GM18519 (cell line): ENCODE data around the gene POLR2F.
"Not testable (repeated sequence)": the region's sequence is repeated elsewhere in the genome, so short reads cannot be mapped to it uniquely, and the experiment has no call there.

Experiments used
- ATAC-seq: cut with Tn5 transposase; IDR thresholded peaks from one replicate; pipeline ENCODE4 v1.9.1; 2021; ENCODE audit warnings: mild to moderate bottlenecking, moderate library complexity; ENCODE audit not compliant: unreplicated experiment, low FRiP score

POLR2F gene

DNA sequence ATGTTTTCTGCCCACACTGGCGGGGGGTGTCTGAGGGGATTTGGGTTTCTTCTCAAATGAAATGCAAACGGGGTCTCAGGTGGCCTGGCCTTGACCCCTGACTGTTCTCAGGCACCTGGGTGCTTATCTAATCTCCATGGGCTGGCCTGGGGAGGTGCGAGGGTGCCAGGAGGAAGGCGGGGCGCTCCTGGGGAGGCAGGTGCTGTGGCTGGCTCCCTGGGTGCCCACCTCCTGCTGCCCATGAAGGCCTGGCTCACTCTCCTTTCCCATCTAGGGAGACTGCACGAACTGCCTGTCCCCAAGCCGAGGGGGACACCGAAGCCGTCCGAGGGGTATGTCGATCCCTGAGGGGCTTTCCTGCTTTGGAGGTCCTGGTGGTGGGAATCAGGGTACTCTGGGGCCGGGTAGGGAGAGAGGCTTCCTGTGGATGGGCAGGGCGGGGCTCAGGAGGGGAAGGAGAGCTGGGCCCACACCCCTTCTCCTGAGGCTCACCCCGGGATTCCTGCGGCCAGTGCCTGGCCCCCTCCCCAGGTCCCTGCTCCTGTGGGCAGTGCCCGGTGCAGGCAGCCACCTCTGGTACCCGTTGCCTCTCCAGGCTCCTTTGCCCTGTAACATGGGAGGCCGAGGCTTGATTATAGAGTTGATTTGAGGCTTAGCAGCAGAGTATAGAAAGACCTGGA lies 29.0 kb upstream of the POLR2F start:
- no peak for ATAC-seq

- no peak for ATAC-seq
Observed at GRCh38 chr22:37925330-37925729, 28.2 kb upstream of the POLR2F start.

DNA sequence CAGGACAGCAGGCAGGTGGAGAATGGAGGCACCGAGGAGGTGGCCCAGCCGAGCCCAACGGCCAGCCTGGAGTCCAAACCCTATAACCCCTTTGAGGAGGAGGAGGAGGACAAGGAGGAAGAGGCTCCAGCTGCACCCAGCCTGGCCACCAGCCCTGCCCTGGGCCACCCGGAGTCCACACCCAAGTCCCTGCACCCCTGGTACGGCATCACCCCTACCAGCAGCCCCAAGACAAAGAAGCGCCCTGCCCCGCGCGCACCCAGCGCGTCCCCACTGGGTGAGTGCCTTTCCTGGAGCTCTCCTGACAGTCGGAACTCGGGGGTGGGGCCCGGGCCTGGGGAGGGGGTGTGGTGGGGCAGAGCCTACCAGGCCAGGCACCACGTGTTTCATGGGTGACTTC lies 27.7 kb upstream of the POLR2F start:
- ATAC-seq, result no peak

DNA sequence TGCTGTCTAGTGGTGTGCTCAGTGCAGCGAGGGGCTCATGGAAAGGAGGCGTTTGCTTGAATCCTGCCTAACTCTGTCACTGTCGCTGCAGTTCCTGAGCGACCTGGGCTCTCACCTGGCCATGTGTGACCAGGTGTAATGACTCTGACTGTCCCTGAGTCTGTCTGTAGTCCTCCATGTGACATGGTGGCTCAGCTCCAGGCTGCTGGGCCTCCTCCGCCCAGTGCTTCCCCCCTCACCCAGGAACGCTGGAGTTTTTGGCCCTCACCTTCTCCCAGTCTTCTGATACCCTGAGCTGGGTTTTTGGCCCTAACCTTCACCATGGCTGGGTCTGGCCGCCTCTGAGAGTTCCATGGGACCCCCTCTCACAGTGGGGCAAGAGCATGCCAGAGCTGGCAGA lies 27.1 kb upstream of the POLR2F start:
- no peak for ATAC-seq

DNA sequence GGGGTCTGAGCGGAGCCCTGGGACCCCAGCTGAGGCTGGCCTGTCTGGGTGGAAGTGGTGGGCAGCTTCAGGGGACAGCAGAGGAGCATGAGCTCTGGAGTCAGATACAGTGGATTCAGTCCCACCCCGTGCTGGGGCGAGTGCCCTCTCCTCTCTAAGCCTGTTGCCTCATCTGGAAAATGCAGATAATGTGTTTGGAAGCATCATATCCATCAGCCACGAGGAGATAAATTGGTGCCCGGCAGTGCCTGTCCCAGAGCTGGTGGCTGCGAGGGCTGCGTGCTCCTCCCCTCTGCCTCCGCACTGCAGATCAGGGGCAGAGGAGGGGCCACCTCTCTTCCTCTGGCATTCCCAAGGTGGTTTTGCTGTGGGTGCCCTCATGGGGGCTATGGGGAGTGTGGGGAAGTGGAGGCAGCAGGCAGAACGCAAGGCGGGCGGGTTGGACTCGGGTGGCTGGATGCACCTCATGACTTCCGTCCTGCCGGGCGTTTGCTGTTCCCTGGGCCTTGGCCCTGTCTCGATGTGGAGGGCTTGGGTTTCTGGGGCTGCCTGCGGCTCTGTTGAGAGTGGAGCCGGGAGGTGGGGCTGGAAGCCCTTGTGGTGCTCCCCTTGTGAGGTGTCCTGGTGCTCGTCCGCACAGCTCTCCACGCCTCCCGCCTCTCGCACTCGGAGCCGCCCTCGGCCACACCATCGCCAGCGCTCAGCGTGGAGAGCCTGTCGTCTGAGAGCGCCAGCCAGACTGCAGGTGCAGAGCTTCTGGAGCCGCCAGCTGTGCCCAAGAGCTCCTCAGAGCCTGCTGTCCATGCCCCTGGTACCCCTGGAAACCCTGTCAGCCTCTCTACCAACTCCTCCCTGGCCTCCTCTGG lies 26.5 kb upstream of the POLR2F start:
- ATAC-seq, result no peak

DNA sequence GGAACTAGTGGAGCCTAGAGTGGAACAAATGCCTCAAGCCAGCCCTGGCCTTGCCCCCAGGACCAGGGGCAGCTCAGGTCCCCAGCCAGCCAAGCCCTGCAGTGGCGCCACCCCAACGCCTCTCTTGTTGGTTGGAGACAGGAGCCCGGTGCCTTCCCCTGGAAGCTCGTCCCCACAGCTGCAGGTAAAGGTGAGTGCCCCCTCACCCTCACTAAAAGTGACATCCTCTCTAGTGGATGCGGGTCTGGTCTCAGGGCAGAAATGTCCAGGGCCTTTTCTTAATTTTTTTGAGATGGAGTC lies 25.9 kb upstream of the POLR2F start:
- ATAC-seq, result no peak

- ATAC-seq, result no peak
Observed at GRCh38 chr22:37929390-37929789, 24.1 kb upstream of the POLR2F start.

GRCh38 chr22:37930270-37930951 lies 23.1 kb upstream of the POLR2F start:
- ATAC-seq, result no peak

DNA sequence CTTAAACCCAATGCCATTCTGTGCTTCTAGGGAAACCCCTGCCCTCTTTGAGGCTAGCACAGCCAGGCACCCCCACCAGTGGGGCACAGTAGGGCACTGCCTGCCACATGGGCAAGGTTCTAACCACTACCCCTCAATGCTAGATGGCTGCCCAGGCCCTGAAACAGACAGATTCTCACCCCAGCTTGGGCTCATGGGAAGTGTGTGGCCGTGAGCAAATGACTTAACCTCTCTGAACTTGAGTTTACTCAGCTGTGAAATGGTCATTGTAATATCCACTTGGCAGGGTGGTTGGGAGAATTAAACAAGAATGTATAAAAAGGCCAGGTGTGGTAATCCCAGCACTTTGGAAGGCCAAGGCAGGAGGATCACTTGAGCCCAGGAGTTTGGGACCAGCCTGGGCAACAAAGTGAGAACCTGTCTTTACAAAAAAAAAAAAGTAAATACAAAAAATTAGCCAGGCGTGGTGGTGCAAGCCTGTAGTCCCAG lies 22.5 kb upstream of the POLR2F start:
- no peak for ATAC-seq

DNA sequence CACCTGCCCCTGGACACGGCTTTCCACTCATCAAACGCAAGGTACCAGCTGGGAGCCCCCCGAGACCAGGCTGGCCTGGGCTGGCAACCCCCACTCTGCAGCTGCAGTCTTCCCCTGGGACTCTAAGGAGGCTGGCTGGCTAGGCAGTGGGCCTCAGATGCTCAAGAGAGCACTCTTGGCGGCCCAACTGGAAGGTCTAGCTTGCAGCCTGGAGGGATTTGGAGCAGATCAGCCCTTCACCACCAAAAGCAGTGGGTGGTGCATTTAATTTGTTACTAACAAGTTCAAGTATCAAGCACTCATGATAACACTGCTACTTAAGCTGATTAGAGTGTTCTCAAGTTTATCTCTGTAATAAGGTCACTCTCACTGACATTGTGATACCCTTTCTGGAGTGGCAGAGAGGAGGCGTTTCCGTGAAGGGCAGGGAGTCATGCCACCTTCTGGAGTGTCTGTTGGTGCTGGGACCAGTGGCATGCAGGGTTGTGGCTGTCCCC lies 21.6 kb upstream of the POLR2F start:
- ATAC-seq, result no peak

DNA sequence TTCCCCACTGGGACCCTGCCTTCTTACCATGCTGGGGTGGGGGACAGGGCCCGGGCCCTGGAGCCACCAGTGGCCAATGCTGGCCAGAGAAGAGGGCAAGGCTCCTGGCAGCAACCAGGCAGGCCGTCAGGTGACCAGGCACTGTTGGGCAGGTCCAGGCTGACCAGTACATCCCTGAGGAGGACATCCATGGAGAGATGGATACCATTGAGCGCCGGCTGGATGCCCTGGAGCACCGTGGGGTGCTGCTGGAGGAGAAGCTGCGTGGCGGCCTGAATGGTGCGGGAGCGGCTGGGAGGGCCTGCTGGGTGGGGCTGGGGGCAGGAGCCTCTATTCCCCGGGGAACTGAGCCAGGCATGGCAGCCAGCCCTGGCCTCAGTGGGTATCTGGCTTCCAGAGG lies 21.1 kb upstream of the POLR2F start:
- no peak for ATAC-seq

- ATAC-seq, result no peak
Observed at GRCh38 chr22:37932821-37933578, 20.5 kb upstream of the POLR2F start.

DNA sequence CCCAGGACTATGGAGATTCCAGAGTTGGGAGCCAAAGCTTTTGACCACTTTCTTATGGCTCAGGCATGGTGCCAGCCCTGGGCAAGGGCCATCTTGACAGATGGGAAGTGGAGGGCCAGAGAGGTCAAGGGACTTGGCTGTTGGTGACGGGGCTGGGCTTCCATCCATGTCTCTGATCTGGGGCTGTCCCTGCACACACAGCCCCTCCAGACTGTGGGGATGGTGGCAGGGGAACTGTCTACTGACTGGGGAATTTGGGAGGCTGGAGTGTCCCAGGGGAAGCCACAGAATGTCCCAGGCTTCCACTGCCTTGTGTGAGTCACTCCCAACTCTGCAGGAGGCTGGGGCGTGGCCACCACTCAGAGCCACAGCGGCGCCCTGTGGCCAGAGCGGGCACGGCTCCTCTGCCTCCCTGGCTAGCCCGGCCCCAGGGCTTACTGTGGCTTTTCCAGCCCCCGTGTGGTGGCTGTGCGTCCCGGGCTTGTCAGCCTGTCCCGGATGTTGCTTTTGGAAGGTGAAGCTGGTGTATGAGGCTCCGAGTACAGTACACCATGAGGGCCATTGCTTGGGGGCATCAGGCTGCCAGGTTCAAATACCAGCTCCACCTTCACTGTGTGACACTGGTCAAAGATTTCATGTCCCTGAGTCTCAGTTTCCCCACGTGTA lies 19.7 kb upstream of the POLR2F start:
- peak; percentile 46 for ATAC-seq

GRCh38 chr22:37940698-37941376 lies 12.7 kb upstream of the POLR2F start:
- ATAC-seq, result no peak

DNA sequence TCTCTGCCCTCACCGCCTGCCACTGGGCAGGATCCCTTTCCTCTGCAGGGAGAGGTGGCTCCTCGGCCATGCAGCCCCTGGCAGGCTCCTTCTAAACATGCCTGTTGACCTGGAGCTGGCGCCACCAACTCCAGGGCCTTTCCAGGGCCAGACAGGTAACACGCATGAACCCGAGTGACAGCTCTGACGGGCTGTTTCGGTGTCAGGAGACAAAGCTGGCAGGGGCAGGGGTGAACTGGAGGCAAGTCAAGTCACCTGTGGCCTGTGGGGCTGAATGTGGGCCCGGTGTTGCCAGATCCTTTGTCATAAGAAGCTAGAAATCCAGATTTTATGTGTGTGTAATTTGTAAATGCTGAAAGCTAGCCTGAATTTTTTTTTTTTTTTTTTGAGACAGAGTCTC lies 11.4 kb upstream of the POLR2F start:
- ATAC-seq, result no peak

DNA sequence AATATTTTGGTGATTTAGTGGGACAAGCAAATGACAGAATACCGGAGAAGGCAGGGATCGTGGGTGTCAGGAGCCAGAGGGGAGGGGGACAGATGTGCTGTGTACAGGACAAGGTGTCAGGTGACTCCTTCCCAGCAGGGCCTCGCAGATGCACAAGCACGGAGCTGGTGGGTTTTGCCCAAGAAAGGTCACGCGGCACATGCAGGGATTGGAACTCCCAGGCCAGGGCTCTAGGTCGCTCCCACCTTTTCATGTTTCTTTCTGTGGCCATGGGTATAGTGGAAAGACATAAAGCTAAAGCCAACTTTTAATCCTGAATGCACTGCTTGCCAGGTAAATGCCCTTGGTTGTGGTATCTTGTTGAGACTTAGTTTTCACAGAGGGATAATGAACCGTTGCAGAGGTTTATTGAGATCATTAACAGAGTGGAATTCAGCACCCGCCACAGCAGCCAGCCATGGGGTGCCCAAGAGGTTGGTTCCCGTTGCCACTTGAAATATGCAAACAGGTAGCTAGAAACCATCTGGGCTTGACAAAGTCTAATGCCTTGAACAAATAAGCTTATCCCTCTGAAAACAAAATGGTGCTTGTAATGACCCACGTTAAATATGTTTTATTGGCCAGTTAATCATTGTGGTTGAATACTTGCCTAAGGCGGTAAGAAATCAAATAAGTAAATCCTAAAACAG lies 10.2 kb upstream of the POLR2F start:
- ATAC-seq, result no peak

DNA sequence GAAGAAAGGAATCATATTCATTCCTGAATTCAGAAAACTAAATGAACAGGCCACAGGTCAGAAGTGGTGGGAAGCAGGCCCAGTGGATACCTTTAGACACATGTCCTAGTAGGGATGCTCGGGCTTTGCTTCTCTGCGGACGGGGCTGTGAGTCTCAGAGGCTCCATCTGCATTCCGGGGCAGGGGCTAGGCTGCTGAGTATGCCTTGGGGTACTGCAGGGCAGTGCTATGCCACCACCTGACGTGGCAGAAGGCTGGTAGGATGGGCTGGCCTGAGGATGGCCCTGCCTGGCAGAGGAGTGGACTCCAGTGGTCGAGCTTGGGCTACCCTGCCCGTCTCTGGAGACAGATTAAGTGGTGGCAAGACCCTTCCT lies 9.7 kb upstream of the POLR2F start:
- no peak for ATAC-seq

- not testable (repeated sequence) for ATAC-seq
Observed at GRCh38 chr22:37944423-37944822, 9.1 kb upstream of the POLR2F start.
